ENCODE results near the gene SUB1. TPM values are rescaled to one million over a fixed set of nuclear protein-coding genes. Genes with fewer than 3 reads are reported as not detected.

The SUB1 gene
- total RNA-seq = 100 to 1,000 TPM; 388 to 391 TPM

DNA sequence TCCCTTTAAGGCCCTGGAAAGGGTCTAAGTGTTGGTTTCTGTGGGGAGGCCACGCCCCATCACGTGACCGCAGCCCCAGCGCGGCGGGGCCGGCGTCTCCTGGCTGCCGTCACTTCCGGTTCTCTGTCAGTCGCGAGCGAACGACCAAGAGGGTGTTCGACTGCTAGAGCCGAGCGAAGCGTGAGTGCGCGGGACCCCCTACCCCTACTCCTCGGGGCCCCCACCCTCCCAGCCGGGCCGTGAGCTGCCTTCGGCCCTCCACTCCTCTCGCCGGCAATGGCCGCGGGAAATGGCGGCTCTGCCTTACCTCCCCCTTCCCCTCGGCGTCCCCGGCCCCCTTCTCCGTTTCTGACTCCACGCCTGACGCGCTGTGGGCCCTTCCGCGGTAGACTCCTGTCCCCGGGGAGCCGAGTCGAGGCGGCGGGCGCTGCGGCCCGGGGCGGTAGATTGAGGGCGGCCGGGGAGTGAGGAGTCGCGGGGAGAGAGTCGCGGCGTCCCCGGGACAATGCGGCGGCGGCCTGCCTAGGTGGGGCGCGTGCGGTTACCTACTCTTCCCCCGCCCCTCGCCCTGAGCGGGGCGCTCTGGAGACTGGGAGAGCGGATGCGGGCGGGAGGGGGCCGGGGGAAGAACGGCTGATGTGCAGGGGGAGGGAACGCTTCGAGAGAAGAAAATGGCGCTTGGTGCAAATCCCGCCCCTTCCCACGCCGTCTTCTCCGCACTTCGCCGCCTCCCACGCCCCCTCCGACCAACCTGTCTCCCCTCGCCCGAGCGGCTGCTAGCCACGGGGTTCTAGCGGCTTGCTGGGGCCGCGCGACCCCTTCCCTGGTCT lies at the start of gene SUB1:
Gene SUB1 (plus strand): TSS at position 112 of the 830 bp plus-strand sequence. CDS start 2,956 bp downstream, outside the sequence.

Other genes with a start within 250 kb of the SUB1 start
- 10 to 100 TPM; 43.3 to 44.4 TPM for gene ZFR, start 140.8 kb upstream of the SUB1 start, total RNA-seq
- not detected for gene NPR3, start 125.8 kb downstream of the SUB1 start, total RNA-seq

Measured in activated naive CD4-positive, alpha-beta T cell treated with anti-CD3 and anti-CD28 coated beads, Interleukin-2, amount 10 ng/mL, durations not matched to agents 5 hours and 36 hours (primary cell).